GM12872 (cell line): ENCODE data around the gene ADM5.

Source experiments
- CTCF ChIP-seq: IDR thresholded peaks from 3 replicates; pipeline ENCODE4 v1.5.1; 2011; ENCODE audit warnings: low read depth, mild to moderate bottlenecking, low read length, moderate library complexity; ENCODE audit not compliant: insufficient read depth

Gene ADM5

GRCh38 chr19:49700563-49700962 is 11.2 kb downstream of the ADM5 start:
- no peak for TF ChIP-seq CTCF

DNA sequence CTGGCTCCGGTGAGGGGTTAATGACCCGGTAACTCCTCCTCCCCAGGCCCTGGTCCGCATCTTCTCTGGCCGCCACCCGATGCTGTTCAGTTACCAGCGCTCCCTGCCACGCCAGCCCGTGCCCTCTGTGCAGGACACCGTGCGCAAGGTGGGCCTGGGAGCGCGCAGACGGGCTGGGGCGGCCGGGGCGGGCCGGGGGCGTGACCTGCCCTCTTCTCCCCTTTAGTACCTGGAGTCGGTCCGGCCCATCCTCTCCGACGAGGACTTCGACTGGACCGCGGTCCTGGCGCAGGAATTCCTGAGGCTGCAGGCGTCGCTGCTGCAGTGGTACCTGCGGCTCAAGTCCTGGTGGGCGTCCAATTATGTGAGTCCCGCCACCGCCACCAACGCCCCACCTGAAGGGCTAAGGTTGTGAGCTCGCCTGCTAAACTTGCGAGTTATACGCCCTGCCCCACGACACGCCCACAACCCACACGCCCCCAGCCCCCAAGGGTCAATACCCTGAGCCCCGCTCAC is 11.9 kb downstream of the ADM5 start:
- TF ChIP-seq CTCF = no peak

DNA sequence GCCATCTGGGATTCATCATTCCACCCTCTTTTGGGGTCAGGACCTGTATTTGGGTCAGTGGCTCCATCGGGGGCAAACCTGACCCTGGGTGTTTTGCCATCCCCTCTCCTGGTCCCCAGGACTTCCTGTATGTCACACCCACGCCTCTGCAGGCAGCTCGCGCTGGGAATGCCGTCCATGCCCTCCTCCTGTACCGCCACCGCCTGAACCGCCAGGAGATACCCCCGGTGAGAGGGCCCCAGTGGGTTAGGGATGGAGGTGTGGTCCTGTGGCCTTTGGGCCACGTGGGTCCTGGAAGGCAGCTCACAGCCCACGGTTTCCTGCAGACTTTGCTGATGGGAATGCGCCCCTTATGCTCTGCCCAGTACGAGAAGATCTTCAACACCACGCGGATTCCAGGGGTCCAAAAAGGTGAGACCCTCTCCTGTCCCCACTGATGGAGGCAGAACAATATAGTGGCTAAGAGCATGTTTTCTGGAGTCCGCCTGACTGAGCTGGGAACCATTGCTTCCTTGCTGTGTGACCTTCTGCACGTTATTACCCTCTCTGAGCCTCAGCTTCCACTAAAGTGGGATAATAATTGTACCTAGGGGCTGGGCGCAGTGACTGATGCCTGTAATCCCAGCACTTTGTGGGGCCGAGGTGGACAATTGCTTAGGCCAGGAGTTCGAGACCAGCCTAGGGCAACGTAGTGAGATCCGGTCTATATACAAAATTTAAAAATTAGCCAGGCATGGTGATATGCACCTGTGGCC is 15.7 kb downstream of the ADM5 start:
- no peak for TF ChIP-seq CTCF

DNA sequence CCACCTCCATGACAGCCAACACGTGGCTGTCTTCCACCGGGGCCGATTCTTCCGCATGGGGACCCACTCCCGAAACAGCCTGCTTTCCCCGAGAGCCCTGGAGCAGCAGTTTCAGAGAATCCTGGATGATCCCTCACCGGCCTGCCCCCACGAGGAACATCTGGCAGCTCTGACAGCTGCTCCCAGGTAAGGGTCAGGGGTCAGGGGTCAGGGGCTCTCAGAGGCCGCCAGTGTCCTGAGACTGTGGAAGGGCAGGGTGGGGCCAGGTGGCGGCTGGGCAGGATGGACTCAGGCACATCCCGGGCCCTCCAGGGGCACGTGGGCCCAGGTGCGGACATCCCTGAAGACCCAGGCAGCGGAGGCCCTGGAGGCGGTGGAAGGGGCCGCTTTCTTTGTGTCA is 16.5 kb downstream of the ADM5 start:
- no peak for TF ChIP-seq CTCF

DNA sequence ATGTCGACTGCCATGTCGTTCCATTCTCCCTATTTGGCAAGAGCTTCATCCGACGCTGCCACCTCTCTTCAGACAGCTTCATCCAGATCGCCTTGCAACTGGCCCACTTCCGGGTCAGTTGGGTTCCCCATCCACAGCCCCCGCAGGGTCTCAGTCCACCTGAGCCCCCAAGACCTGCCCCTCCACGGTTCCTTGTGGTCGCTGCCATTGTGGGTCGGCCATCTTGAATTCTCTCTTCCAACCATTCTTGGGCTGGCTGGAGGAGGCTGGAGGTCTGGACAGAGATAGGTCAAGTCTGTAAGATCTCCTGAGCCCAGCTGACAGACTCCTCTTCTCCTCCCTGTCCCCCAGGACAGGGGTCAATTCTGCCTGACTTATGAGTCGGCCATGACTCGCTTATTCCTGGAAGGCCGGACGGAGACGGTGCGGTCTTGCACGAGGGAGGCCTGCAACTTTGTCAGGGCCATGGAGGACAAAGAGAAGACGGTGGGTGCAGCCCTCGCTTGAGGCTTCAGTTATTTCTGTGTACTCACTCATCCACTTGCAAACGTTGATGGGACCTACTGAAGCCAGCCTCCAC is 21.1 kb downstream of the ADM5 start:
- TF ChIP-seq CTCF = no peak

DNA sequence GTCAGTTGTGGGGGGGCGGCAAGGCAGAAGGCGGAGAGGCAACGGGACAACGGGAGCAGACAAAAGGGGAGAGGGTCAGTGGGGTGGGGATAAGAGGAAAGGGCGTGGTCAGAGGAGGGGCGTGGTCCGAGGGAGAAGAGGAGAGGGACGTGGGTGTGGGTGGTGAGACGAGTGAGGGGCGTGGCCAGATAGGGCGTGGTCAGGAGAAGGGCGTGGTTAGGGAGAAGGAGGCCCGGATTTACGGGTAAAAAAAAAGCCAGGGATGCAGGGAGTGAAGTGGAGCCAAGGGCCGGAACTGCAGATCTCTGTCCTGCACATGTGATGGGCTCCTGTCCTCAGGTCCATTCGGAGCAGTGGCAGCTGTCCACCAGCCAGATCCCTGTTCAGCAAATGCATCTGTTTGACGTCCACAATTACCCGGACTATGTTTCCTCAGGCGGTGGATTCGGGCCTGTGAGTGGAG is 23.0 kb downstream of the ADM5 start:
- TF ChIP-seq CTCF = no peak

DNA sequence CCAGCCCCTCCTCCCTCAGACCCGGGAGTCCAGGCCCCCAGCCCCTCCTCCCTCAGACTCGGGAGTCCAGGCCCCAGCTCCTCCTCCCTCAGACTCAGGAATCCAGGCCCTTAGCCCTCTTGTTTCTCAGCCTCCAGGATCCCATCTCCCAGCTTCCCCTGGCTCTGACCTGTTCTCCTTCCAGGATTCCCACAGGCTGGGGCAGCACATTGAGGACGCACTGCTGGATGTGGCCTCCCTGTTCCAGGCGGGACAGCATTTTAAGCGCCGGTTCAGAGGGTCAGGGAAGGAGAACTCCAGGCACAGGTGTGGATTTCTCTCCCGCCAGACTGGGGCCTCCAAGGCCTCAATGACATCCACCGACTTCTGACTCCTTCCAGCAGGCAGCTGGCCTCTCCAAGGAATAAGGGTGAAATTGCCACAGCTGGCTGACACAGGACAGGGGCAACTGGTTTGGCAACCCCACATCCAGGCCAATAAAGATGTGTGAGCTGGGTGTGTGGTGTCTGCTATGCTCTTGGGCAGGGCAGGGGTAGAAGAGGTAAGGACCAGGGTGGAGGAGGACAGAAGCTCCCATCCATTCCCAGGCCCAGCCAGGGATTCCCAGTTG is 23.9 kb downstream of the ADM5 start:
- TF ChIP-seq CTCF = no peak
